ENCODE measurements around the gene AP2A2. TPM values are rescaled to one million over a fixed set of nuclear protein-coding genes. Genes with fewer than 3 reads are reported as not detected.

The AP2A2 gene
- 49.2 TPM for polyA plus RNA-seq (2013, experiment 1 of 2)
- 52.4 TPM for polyA plus RNA-seq (2013, experiment 2 of 2)

DNA sequence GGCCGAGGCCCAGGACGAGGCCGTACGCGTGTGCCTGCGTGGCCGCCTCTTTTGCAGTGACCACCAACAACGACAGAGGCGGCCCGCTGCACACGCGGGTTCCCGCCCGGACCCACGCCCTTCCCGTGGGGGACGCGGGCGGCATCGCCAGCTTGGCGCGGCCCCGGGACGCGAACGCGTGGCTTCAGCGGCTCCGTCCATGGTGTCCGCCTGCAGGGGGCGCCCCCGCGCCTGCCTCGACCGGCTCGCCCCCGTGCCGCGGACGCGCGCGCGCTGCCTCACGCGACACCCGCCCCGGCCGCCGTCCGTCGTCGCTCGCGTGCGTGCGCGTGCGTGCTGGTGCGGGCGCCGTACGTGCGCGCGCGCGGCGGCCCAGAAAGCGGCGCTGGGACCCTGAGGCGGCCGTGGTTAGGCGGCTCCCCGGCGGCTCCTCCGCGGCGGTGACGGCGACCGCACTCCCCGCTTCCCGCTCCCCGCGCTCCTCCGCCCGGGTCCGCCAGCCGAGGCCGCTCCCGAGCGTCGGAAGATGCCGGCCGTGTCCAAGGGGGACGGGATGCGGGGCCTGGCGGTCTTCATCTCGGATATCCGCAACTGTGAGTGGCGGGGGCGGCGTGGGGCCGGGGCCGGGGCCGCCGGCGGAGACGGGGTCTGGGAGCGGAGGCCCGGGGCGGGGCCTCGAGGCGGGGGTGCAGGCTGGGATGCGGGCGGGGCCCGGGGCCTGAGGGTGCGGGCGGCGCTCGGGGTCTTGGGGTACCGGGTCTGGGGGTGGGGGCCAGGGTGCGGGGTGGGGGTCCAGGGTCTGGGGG lies at the start of gene AP2A2:
Gene AP2A2 (plus strand): TSS at position 375 of the 806 bp plus-strand sequence. CDS start 152 bp downstream, at position 527.
- peak; percentile 90 for DNase-seq (ENCODE audit: low spot score)

DNA sequence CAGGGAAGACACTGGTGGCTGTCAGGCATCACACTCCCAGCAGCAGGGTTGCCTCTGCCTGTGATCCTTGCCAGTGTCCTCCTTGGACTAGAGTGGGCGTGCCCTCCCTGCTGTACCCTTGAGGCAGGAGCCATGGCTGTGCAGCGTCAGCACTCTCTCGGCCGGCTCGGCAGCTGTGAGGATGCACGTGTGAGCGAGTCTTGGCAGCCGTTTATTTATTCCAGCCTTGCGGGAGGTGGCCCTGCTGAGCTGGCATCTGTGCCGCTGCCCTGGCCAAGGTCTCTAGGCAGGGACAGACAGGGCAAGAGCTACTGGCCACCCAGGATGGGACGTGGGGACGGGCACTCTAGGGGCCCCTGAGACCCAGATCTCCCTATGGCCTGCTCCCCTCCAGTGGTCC lies 49.1 kb upstream of the AP2A2 start:
- Histone ChIP-seq H4K8ac (ENCODE audit: low read depth, low read length) (no peak overlapping the region), H4K91ac (ENCODE audit: low read depth, low read length, poor library complexity) (no peak overlapping the region), H3K27ac (replicated peaks; ENCODE audit: low read length) (no peak overlapping the region), H3K4ac (ENCODE audit: low read length) (no peak overlapping the region), H3K9me3 (replicated peaks in 1 of 2; ENCODE audit: control insufficient read depth in 2 of 2, insufficient read depth in 1 of 2, low read depth in 1 of 2, low read length in 2 of 2) (no peaks in the 10 kb centered on the region), H2AK5ac (ENCODE audit: low read depth, low read length) (no peak overlapping the region), H3K4me1 (ENCODE audit: control insufficient read depth in 2 of 2, insufficient read depth in 1 of 2, low read depth in 1 of 2, low read length in 2 of 2) (no peaks in the 10 kb centered on the region), H2BK5ac (ENCODE audit: low read length) (peak overlapping the region; percentile 44), H3K79me1 (ENCODE audit: low read depth, low read length) (peaks cover 6% of the 10 kb centered on the region), H2AFZ (ENCODE audit: low read length) (no peak overlapping the region), H3K4me3 (ENCODE audit: low read length in 2 of 2) (no peak overlapping the region), H3K9ac (ENCODE audit: low read depth, low read length, poor library complexity) (peak overlapping the region; percentile 60), H2BK15ac (ENCODE audit: low read length) (no peak overlapping the region), H3K27me3 (ENCODE audit: control insufficient read depth in 3 of 3, insufficient read depth in 3 of 3, low read depth in 1 of 3, low read length in 3 of 3) (no peaks in the 10 kb centered on the region), H3K23ac (ENCODE audit: low read depth, low read length, poor library complexity) (peak overlapping the region; percentile 89), H2BK12ac (ENCODE audit: low read length) (peak overlapping the region; percentile 10), H3K36me3 (replicated peaks in 1 of 2; ENCODE audit: control insufficient read depth in 2 of 2, insufficient read depth in 2 of 2, low read length in 2 of 2) (peaks cover 30 to 49% of the 10 kb centered on the region in 2 donors), H3K14ac (ENCODE audit: low read length) (no peak overlapping the region), H3K18ac (ENCODE audit: low read length) (no peak overlapping the region), H3K4me2 (ENCODE audit: insufficient read depth, low read length, poor library complexity, severe bottlenecking) (no peak overlapping the region), H2BK120ac (ENCODE audit: low read depth, low read length) (no peak overlapping the region)
- no CpG with 5 or more reads among the region's 12 CpGs for WGBS, 2 donors (ENCODE audit: extremely low coverage in 2 of 2, insufficient read length in 2 of 2, insufficient replicate concordance in 1 of 2)
- DNase-seq (ENCODE audit: low spot score) = no peak

More for the DNA sequence above, at the start of gene AP2A2:
- H3K18ac ChIP-seq (ENCODE audit: low read length) = peak within 1 kb of the TSS; percentile 97
- H4K91ac ChIP-seq (ENCODE audit: low read depth, low read length, poor library complexity) = peak within 1 kb of the TSS; percentile 73
- no peak within 1 kb of the TSS for H3K14ac ChIP-seq (ENCODE audit: low read length)
- H2BK15ac ChIP-seq (ENCODE audit: low read length) = peak within 1 kb of the TSS; percentile 78
- H3K79me1 ChIP-seq (ENCODE audit: low read depth, low read length) = peaks cover 2% of the 10 kb centered on the region
- peak within 1 kb of the TSS; percentile 75 for H3K23ac ChIP-seq (ENCODE audit: low read depth, low read length, poor library complexity)
- H2BK12ac ChIP-seq (ENCODE audit: low read length) = peak within 1 kb of the TSS; percentile 99
- peak within 1 kb of the TSS; percentile 67 for H3K27ac ChIP-seq (replicated peaks; ENCODE audit: low read length)
- peak within 1 kb of the TSS; percentile 94 for H2AK5ac ChIP-seq (ENCODE audit: low read depth, low read length)
- peak within 1 kb of the TSS; percentile 70 for H4K8ac ChIP-seq (ENCODE audit: low read depth, low read length)
- H3K36me3 ChIP-seq (replicated peaks in 1 of 2; ENCODE audit: control insufficient read depth in 2 of 2, insufficient read depth in 2 of 2, low read length in 2 of 2) = peaks cover 4 to 31% of the 10 kb centered on the region in 2 donors
- H3K4me1 ChIP-seq (ENCODE audit: control insufficient read depth in 2 of 2, insufficient read depth in 1 of 2, low read depth in 1 of 2, low read length in 2 of 2) = peaks cover 3 to 13% of the 10 kb centered on the region in 2 donors
- H3K27me3 ChIP-seq (ENCODE audit: control insufficient read depth in 3 of 3, insufficient read depth in 3 of 3, low read depth in 1 of 3, low read length in 3 of 3) = no peaks in the 10 kb centered on the region
- peak within 1 kb of the TSS; percentile 48 for H2BK120ac ChIP-seq (ENCODE audit: low read depth, low read length)
- H3K4me3 ChIP-seq (ENCODE audit: low read length in 2 of 2) = peak within 1 kb of the TSS; percentile 58 to 96
- peak within 1 kb of the TSS; percentile 84 for H3K4me2 ChIP-seq (ENCODE audit: insufficient read depth, low read length, poor library complexity, severe bottlenecking)
- peak within 1 kb of the TSS; percentile 28 for H3K4ac ChIP-seq (ENCODE audit: low read length)
- no CpG with 5 or more reads among the region's 124 CpGs for WGBS, 2 donors (ENCODE audit: extremely low coverage in 2 of 2, insufficient read length in 2 of 2, insufficient replicate concordance in 1 of 2)
- H2AFZ ChIP-seq (ENCODE audit: low read length) = peak within 1 kb of the TSS; percentile 93
- H2BK5ac ChIP-seq (ENCODE audit: low read length) = no peak within 1 kb of the TSS
- no peaks in the 10 kb centered on the region for H3K9me3 ChIP-seq (replicated peaks in 1 of 2; ENCODE audit: control insufficient read depth in 2 of 2, insufficient read depth in 1 of 2, low read depth in 1 of 2, low read length in 2 of 2)
- peak within 1 kb of the TSS; percentile 85 for H3K9ac ChIP-seq (ENCODE audit: low read depth, low read length, poor library complexity)

DNA sequence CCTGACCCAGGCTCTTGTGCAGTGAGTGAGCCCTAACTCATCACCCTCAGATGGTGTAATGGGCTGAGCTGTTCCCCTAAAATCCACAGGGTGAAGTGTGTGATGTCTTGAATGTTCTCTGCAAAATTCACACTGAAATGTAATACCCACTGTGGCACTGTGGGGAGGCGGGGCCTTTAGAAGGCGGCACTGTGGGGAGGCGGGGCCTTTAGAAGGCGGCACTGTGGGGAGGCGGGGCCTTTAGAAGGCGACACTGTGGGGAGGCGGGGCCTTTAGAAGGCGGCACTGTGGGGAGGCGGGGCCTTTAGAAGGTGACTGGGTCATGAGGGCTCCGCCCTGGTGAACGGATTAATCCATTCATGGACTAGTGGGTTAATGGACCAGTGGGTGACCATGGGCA lies 48.1 kb upstream of the AP2A2 start:
- Histone ChIP-seq H2BK12ac (ENCODE audit: low read length) (no peak overlapping the region), H3K36me3 (replicated peaks in 1 of 2; ENCODE audit: control insufficient read depth in 2 of 2, insufficient read depth in 2 of 2, low read length in 2 of 2) (peaks cover 30 to 54% of the 10 kb centered on the region in 2 donors), H3K14ac (ENCODE audit: low read length) (no peak overlapping the region), H3K4me3 (ENCODE audit: low read length in 2 of 2) (peak overlapping the region in 1 of 2 donors; percentile 27), H3K23ac (ENCODE audit: low read depth, low read length, poor library complexity) (no peak overlapping the region), H3K4me1 (ENCODE audit: control insufficient read depth in 2 of 2, insufficient read depth in 1 of 2, low read depth in 1 of 2, low read length in 2 of 2) (no peaks in the 10 kb centered on the region), H2BK5ac (ENCODE audit: low read length) (no peak overlapping the region), H3K9ac (ENCODE audit: low read depth, low read length, poor library complexity) (no peak overlapping the region), H2AK5ac (ENCODE audit: low read depth, low read length) (no peak overlapping the region), H2BK120ac (ENCODE audit: low read depth, low read length) (peak overlapping the region; percentile 47), H4K91ac (ENCODE audit: low read depth, low read length, poor library complexity) (no peak overlapping the region), H3K4me2 (ENCODE audit: insufficient read depth, low read length, poor library complexity, severe bottlenecking) (no peak overlapping the region), H2BK15ac (ENCODE audit: low read length) (no peak overlapping the region), H3K9me3 (replicated peaks in 1 of 2; ENCODE audit: control insufficient read depth in 2 of 2, insufficient read depth in 1 of 2, low read depth in 1 of 2, low read length in 2 of 2) (no peaks in the 10 kb centered on the region), H3K79me1 (ENCODE audit: low read depth, low read length) (peaks cover 6% of the 10 kb centered on the region), H3K27ac (replicated peaks; ENCODE audit: low read length) (no peak overlapping the region), H3K4ac (ENCODE audit: low read length) (no peak overlapping the region), H3K27me3 (ENCODE audit: control insufficient read depth in 3 of 3, insufficient read depth in 3 of 3, low read depth in 1 of 3, low read length in 3 of 3) (no peaks in the 10 kb centered on the region), H3K18ac (ENCODE audit: low read length) (no peak overlapping the region), H2AFZ (ENCODE audit: low read length) (no peak overlapping the region), H4K8ac (ENCODE audit: low read depth, low read length) (no peak overlapping the region)
- WGBS, 2 donors (ENCODE audit: extremely low coverage in 2 of 2, insufficient read length in 2 of 2, insufficient replicate concordance in 1 of 2) = no CpG with 5 or more reads among the region's 11 CpGs
- no peak for DNase-seq (ENCODE audit: low spot score)

DNA sequence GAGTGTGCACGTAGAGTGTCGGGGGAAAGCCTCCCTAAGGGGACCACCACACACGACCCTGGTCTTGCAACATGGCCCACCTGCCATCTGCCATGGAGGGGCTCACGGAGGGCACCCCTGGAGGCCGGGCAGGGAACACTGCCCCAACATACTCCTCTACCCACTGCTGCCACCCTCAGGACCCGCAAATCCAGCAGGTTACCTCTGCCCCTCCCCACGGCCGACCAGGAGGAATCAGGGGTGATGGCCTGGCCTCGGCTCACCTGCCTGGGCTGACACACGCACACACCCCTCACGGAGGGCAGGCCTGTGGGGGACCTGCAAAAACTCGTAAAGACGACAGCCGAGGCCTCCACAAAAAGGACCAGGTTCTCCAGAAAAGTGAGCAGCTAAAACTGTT lies 45.2 kb upstream of the AP2A2 start:
- Histone ChIP-seq H3K18ac (ENCODE audit: low read length) (no peak overlapping the region), H3K27ac (replicated peaks; ENCODE audit: low read length) (no peak overlapping the region), H3K4me2 (ENCODE audit: insufficient read depth, low read length, poor library complexity, severe bottlenecking) (no peak overlapping the region), H2AK5ac (ENCODE audit: low read depth, low read length) (no peak overlapping the region), H2BK15ac (ENCODE audit: low read length) (no peak overlapping the region), H2BK5ac (ENCODE audit: low read length) (no peak overlapping the region), H3K14ac (ENCODE audit: low read length) (no peak overlapping the region), H4K91ac (ENCODE audit: low read depth, low read length, poor library complexity) (no peak overlapping the region), H2BK120ac (ENCODE audit: low read depth, low read length) (no peak overlapping the region), H3K9ac (ENCODE audit: low read depth, low read length, poor library complexity) (peak overlapping the region; percentile 44), H3K4me3 (ENCODE audit: low read length in 2 of 2) (no peak overlapping the region), H2AFZ (ENCODE audit: low read length) (no peak overlapping the region), H3K4ac (ENCODE audit: low read length) (no peak overlapping the region), H3K79me1 (ENCODE audit: low read depth, low read length) (peaks cover 9% of the 10 kb centered on the region), H2BK12ac (ENCODE audit: low read length) (no peak overlapping the region), H3K9me3 (replicated peaks in 1 of 2; ENCODE audit: control insufficient read depth in 2 of 2, insufficient read depth in 1 of 2, low read depth in 1 of 2, low read length in 2 of 2) (no peaks in the 10 kb centered on the region), H3K27me3 (ENCODE audit: control insufficient read depth in 3 of 3, insufficient read depth in 3 of 3, low read depth in 1 of 3, low read length in 3 of 3) (no peaks in the 10 kb centered on the region), H3K36me3 (replicated peaks in 1 of 2; ENCODE audit: control insufficient read depth in 2 of 2, insufficient read depth in 2 of 2, low read length in 2 of 2) (peaks cover 35 to 68% of the 10 kb centered on the region in 2 donors), H4K8ac (ENCODE audit: low read depth, low read length) (no peak overlapping the region), H3K23ac (ENCODE audit: low read depth, low read length, poor library complexity) (peak overlapping the region; percentile 43), H3K4me1 (ENCODE audit: control insufficient read depth in 2 of 2, insufficient read depth in 1 of 2, low read depth in 1 of 2, low read length in 2 of 2) (no peaks in the 10 kb centered on the region)
- no peak for DNase-seq (ENCODE audit: low spot score)
- no CpG with 5 or more reads among the region's 14 CpGs for WGBS, 2 donors (ENCODE audit: extremely low coverage in 2 of 2, insufficient read length in 2 of 2, insufficient replicate concordance in 1 of 2)
